Measurements from ENCODE around the gene MARVELD1. TPM values are rescaled to one million over a fixed set of nuclear protein-coding genes. Genes with fewer than 3 reads are reported as not detected.

The MARVELD1 gene
- total RNA-seq, 2 donors from 2014 or later = 44.3 to 47.9 TPM

DNA sequence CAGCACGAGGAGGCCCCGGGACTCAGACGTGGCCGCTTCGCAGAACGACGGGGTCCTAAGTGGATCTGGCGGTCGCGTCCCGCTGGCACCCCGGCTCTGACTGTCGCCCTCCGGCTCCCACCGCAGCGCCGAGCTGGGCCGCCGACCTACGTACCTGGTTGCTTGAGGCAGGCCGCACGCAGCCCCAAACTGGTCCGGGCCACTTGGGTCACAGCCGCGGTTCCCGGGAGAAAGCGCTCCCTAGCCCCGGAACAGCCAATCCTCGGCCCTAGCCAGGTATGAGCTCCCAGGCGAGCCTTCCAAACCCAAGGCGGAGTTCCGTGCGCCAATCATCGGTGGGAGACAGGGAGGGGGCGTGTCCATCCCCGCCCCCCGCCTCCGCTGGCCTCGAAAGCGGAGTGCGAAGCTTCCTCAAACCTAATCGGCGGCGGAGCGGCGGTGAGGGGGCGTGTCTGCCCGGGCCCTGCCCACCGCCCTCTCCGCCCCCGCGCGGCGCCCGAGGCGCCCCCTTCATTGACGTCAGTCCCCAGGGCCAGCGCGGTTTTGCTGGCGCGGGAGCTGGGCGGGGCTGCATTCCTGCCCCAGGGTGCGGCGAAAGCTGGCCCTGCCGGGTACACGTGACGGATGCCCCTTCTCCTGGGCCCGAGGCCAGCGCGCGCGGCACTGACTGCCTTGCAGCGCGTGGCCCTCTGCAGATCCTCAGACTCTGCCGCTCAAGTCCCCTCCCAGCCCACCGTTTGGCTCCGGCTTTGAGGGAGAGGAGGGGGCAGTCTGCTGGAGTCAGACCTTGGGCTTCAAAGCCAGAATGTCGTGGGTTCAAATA is 26.4 kb upstream of the MARVELD1 start, which contains the start of gene AVPI1:
TSS of gene AVPI1 (minus strand) at position 280 of the 823 bp plus-strand sequence. CDS start 7,336 bp downstream, outside the sequence.
- H3K27me3 Mint-ChIP-seq (ENCODE audit: insufficient read depth) = peaks cover 12% of the 10 kb centered on the region
- H3K36me3 Mint-ChIP-seq (ENCODE audit: low read depth) = no peaks in the 10 kb centered on the region
- peak within 1 kb of the TSS; percentile 97 for H3K27ac Mint-ChIP-seq
- Histone ChIP-seq H3K4me1 (ENCODE audit: control insufficient read depth, insufficient read depth, low read length) (no peaks in the 10 kb centered on the region), H3K27me3 (ENCODE audit: control insufficient read depth, insufficient read depth, low read length, poor library complexity, severe bottlenecking) (no peaks in the 10 kb centered on the region), H3K36me3 (ENCODE audit: control insufficient read depth, insufficient read depth, low read length) (no peaks in the 10 kb centered on the region), H3K27ac (ENCODE audit: low read depth, low read length) (peak within 1 kb of the TSS; percentile 3), H3K4me3 (ENCODE audit: low read length) (peak within 1 kb of the TSS; percentile 91), H3K9me3 (ENCODE audit: control insufficient read depth, low read length) (no peaks in the 10 kb centered on the region), H3K9ac (ENCODE audit: extremely low read depth, low read length, poor library complexity, severe bottlenecking) (peak within 1 kb of the TSS; percentile 81)
- peak; percentile 99 for DNase-seq
- H3K4me1 Mint-ChIP-seq = peaks cover 27% of the 10 kb centered on the region
- TF ChIP-seq CTCF (conservative IDR thresholded peaks at IDR 0.05) = no peak
- 1 to 2% methylated on average over 29 to 78 of the region's 78 CpGs for WGBS, 2 experiments (ENCODE audit: insufficient coverage in 1 of 2, insufficient read length in 1 of 2)
- peak within 1 kb of the TSS; percentile 74 for H3K4me3 Mint-ChIP-seq
- no peaks in the 10 kb centered on the region for H3K9me3 Mint-ChIP-seq

DNA sequence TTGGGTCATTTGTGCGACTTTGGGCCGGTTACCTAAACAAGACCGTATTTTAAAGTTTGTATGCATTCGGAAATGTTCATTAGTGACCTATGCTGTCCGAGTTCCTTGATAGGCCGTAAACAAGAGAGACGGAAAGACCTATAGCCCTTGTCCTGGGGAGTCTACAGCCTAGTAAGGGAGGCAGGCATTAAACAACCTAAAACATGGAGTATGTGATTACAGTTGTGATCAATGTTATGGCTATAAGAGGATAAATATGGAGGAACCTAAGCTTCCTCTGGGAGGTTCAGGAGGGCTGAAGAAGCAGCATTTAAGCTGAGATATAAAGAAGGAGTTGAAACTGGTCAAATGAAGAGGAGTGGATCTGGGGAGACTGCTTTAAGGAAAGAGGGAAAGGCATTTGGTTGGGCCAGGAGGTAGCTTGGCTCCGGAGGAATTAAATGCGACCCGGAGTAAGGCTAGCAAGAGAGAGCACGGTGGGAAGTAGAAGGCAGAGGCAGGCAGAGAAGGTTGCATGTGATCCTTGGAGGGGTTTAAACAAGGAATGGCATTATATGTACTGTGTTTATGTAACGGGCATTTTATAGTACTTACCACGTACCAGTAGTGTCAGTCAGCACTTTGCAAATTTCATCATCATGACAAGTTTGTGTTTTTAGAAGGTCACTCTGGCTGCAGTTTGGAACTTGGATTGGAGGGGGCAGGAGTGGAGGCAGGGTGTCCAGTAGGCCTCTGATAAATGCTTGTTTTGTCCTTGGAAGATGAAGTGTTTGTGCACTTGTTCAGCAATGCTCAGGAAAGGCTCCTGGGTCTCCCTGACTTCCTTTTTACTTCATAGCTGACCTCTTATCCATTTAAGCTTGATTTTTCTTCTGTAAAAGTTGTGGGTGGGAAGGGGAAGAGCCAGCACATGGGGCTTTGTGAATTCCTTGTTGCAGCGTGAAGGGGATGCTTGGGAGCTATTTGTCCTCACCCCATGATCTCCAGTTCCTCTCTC is 25.4 kb upstream of the MARVELD1 start:
- H3K4me1 ChIP-seq (ENCODE audit: control insufficient read depth, insufficient read depth, low read length) = no peaks in the 10 kb centered on the region
- Mint-ChIP-seq H3K27me3 (ENCODE audit: insufficient read depth) (peaks cover 14% of the 10 kb centered on the region), H3K27ac (peak overlapping the region; percentile 97), H3K9me3 (no peaks in the 10 kb centered on the region), H3K4me1 (peaks cover 21% of the 10 kb centered on the region), H3K4me3 (peak overlapping the region; percentile 74), H3K36me3 (ENCODE audit: low read depth) (no peaks in the 10 kb centered on the region)
- peak overlapping the region; percentile 56 for H3K9ac ChIP-seq (ENCODE audit: extremely low read depth, low read length, poor library complexity, severe bottlenecking)
- DNase-seq = no peak
- no peaks in the 10 kb centered on the region for H3K9me3 ChIP-seq (ENCODE audit: control insufficient read depth, low read length)
- no peaks in the 10 kb centered on the region for H3K27me3 ChIP-seq (ENCODE audit: control insufficient read depth, insufficient read depth, low read length, poor library complexity, severe bottlenecking)
- WGBS, 2 experiments (ENCODE audit: insufficient coverage in 1 of 2, insufficient read length in 1 of 2) = 86 to 93% methylated on average over 14 of the region's 14 CpGs
- no peak for TF ChIP-seq CTCF (conservative IDR thresholded peaks at IDR 0.05)
- H3K36me3 ChIP-seq (ENCODE audit: control insufficient read depth, insufficient read depth, low read length) = no peaks in the 10 kb centered on the region
- peak overlapping the region; percentile 3 for H3K27ac ChIP-seq (ENCODE audit: low read depth, low read length)
- peak overlapping the region; percentile 72 for H3K4me3 ChIP-seq (ENCODE audit: low read length)

DNA sequence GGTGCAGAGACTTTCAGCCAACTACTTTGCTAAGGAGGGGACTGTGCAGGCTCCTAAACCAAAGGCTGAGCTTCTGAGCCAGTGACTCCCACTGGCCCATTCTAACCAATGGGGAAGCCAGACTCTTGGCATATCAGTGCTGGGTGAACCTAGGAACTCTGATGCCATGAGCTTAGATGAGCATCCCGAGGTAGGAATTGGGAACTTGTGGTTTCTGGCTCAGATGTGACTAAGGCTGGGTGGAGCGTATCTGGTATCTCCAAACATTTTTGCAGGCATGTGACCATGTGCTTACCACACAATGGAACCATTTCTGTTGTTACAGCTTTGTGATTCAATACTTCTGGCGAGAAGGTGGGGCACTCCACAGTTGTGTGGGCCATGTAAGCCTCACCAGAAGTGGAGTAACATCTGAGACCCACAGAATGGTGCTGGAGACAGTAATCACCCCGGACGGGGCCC is 23.9 kb upstream of the MARVELD1 start:
- Histone ChIP-seq H3K27me3 (ENCODE audit: control insufficient read depth, insufficient read depth, low read length, poor library complexity, severe bottlenecking) (no peaks in the 10 kb centered on the region), H3K36me3 (ENCODE audit: control insufficient read depth, insufficient read depth, low read length) (no peaks in the 10 kb centered on the region), H3K9ac (ENCODE audit: extremely low read depth, low read length, poor library complexity, severe bottlenecking) (no peak overlapping the region), H3K4me1 (ENCODE audit: control insufficient read depth, insufficient read depth, low read length) (no peaks in the 10 kb centered on the region), H3K4me3 (ENCODE audit: low read length) (no peak overlapping the region), H3K9me3 (ENCODE audit: control insufficient read depth, low read length) (no peaks in the 10 kb centered on the region), H3K27ac (ENCODE audit: low read depth, low read length) (no peak overlapping the region)
- H3K4me3 Mint-ChIP-seq = no peak overlapping the region
- TF ChIP-seq CTCF (conservative IDR thresholded peaks at IDR 0.05) = no peak
- H3K9me3 Mint-ChIP-seq = peaks cover 4% of the 10 kb centered on the region
- peaks cover 13% of the 10 kb centered on the region for H3K27me3 Mint-ChIP-seq (ENCODE audit: insufficient read depth)
- WGBS, 2 experiments (ENCODE audit: insufficient coverage in 1 of 2, insufficient read length in 1 of 2) = 93 to 100% methylated on average over 3 to 5 of the region's 5 CpGs
- DNase-seq = no peak
- H3K4me1 Mint-ChIP-seq = peaks cover 10% of the 10 kb centered on the region
- no peak overlapping the region for H3K27ac Mint-ChIP-seq
- no peaks in the 10 kb centered on the region for H3K36me3 Mint-ChIP-seq (ENCODE audit: low read depth)

Measured in endodermal cell (in vitro differentiated cells).